ENCODE data around the gene TAS1R1. TPM values are rescaled to one million over a fixed set of nuclear protein-coding genes. Genes with fewer than 3 reads are reported as not detected.

The TAS1R1 gene
- not detected for total RNA-seq

DNA sequence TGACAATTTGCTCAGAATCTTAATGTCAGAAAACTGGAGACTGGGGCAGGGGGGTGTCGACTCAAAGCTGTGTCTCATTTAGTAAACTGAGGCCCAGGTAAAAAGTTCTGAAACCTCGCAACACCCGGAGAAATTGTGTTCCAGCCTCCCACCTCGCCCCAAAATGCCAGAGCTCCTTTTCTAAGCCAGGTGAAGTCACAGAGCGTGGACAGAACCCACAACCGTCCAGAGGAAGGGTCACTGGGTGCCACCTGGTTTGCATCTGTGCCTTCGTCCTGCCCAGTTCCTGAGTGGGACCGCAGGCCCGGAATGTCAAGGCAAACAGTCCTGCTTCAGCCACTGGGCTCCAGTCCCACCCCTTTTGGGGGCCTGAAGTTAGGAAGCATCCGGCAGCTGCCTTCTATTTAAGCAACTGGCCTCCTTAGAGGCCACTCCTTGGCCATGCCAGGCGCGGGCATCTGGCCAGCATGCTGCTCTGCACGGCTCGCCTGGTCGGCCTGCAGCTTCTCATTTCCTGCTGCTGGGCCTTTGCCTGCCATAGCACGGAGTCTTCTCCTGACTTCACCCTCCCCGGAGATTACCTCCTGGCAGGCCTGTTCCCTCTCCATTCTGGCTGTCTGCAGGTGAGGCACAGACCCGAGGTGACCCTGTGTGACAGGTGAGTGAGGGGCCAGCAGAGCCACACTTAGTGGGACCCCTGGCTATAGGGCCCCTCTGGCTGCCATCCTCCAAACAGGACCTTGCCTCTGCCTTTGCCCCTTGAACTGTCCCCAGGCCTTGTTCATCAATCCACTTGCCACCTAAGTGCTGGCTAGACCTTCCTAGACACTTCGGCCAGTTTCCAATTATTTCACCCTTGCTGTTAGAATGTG is at the start of gene TAS1R1:
Gene TAS1R1, plus strand, starts transcription at position 401 of the 872 bp plus-strand sequence. Its CDS starts 67 bp downstream, at position 468.
- no peaks in the 10 kb centered on the region for H3K9me3 ChIP-seq
- H3K27me3 ChIP-seq = no peaks in the 10 kb centered on the region
- intact Hi-C loops (cut with DNase I) = loop anchor here (5.0 kb wide), 1 partner anchor 92 kb away; no protein-coding TSS in a partner anchor
- TF ChIP-seq POLR2A (IDR thresholded peaks at IDR 0.05) (no peak), POLR2AphosphoS5 (IDR thresholded peaks at IDR 0.05; ENCODE audit: insufficient read depth in 1 of 2, low read depth in 1 of 2) (no peak)
- TF ChIP-seq, protein P1, sequence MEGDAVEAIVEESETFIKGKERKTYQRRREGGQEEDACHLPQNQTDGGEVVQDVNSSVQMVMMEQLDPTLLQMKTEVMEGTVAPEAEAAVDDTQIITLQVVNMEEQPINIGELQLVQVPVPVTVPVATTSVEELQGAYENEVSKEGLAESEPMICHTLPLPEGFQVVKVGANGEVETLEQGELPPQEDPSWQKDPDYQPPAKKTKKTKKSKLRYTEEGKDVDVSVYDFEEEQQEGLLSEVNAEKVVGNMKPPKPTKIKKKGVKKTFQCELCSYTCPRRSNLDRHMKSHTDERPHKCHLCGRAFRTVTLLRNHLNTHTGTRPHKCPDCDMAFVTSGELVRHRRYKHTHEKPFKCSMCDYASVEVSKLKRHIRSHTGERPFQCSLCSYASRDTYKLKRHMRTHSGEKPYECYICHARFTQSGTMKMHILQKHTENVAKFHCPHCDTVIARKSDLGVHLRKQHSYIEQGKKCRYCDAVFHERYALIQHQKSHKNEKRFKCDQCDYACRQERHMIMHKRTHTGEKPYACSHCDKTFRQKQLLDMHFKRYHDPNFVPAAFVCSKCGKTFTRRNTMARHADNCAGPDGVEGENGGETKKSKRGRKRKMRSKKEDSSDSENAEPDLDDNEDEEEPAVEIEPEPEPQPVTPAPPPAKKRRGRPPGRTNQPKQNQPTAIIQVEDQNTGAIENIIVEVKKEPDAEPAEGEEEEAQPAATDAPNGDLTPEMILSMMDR (IDR thresholded peaks at IDR 0.05) = no peak
- H3K4me1 ChIP-seq = peaks cover 24% of the 10 kb centered on the region
- peak within 1 kb of the TSS; percentile 73 for H3K27ac ChIP-seq
- peak within 1 kb of the TSS; percentile 100 for H3K4me3 ChIP-seq
- H3K36me3 ChIP-seq = peaks cover 0 to 5% of the 10 kb centered on the region in 2 donors
- DNase-seq (ENCODE audit: extremely low spot score in 2 of 2) = no peak

DNA sequence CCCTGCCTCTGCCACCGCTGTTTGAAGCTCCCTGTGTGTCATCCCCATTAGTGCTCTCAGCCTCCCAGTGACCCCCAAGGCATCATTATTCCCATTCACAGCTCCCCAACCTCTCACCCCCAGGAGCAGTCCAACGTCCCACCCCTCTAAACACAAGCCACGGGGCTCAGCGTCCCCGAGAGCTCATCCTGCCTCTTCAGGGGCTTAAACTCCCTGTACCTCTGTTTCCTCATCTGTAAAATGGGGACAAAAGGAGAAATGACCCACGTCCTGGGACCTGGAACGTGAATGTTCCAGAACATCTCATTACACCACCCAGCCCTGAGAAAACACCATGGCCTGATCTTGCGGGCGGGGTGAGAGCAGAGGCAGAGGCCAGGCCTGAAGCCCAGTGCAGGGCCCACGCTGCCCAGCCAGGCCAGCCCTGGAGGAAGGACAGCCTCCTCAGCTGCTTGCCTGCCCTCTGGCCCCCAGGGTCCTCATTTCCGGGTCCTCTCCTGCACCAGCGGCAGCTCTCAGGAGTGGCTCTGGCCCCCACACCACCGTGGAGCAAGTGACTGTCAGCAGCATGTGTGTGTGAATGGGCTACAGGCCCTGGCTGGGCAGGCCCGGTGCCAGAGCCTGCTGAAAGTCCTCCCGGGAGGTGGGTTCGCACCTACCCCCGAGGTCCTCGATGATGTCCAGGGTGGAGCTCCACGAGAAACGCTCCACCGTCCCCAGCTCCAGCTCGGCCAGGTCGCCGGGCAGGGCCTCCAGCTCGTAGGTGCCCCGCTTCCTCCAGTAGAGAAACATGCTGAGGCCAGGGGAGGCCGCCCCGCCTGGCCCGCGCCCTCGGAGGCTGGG is 49.5 kb upstream of the TAS1R1 start:
- Histone ChIP-seq H3K4me3 (no peak overlapping the region), H3K27me3 (no peaks in the 10 kb centered on the region), H3K9me3 (no peaks in the 10 kb centered on the region), H3K36me3 (no peaks in the 10 kb centered on the region), H3K4me1 (peaks cover 6% of the 10 kb centered on the region), H3K27ac (no peak overlapping the region)
- intact Hi-C loops (cut with DNase I) = no loop called here
- TF ChIP-seq POLR2A (IDR thresholded peaks at IDR 0.05) (no peak), POLR2AphosphoS5 (IDR thresholded peaks at IDR 0.05; ENCODE audit: insufficient read depth in 1 of 2, low read depth in 1 of 2) (no peak)
- TF ChIP-seq, protein P1 (IDR thresholded peaks at IDR 0.05) = no peak
- DNase-seq (ENCODE audit: extremely low spot score in 2 of 2) = no peak

DNA sequence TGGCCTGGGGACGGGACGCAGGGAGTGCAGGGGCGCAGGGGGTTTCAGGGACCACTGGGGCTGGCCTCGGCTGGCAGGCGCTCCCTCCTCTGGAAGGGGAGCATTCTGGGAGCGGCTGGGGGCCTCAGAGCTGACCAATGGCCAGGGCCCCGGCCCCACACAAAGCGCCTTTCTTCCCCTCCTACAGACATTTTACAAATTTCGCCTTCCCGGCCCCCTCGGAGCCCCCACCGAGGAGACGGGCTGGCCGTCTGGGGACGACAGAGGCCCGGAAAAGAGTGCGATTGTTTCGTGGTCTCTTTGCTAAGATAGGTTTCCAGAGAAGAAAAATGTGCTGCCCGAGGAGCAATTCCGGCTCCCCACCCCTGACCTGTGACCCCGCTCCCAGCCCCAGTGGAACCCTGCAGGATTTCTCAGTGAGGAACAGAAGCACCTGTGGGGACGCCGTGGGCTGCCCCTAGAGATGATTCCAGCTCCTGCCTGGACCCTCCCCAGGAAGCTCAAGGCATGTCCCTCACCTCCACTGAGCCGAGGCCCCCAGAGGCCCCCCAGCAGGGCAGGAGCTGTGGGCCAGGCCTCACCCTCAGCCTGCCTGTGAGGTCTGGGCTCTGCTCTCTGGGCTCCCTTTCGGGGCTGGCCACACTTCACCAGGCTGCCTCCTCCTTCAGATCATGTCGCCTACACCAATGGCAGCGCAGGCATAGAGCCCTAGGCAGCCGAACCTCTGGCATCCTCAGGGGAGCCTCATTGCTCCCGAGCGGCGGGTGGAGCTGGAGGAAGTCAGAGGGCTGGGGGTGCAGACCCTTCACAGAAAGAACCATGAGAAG is 48.7 kb upstream of the TAS1R1 start:
- Histone ChIP-seq H3K27ac (no peak overlapping the region), H3K27me3 (no peaks in the 10 kb centered on the region), H3K4me3 (no peak overlapping the region), H3K4me1 (peaks cover 6% of the 10 kb centered on the region), H3K36me3 (no peaks in the 10 kb centered on the region), H3K9me3 (no peaks in the 10 kb centered on the region)
- TF ChIP-seq, protein P1 (IDR thresholded peaks at IDR 0.05) = no peak
- TF ChIP-seq POLR2A (IDR thresholded peaks at IDR 0.05) (no peak), POLR2AphosphoS5 (IDR thresholded peaks at IDR 0.05; ENCODE audit: insufficient read depth in 1 of 2, low read depth in 1 of 2) (no peak)
- DNase-seq (ENCODE audit: extremely low spot score in 2 of 2) = no peak
- intact Hi-C loops (cut with DNase I) = no loop called here

DNA sequence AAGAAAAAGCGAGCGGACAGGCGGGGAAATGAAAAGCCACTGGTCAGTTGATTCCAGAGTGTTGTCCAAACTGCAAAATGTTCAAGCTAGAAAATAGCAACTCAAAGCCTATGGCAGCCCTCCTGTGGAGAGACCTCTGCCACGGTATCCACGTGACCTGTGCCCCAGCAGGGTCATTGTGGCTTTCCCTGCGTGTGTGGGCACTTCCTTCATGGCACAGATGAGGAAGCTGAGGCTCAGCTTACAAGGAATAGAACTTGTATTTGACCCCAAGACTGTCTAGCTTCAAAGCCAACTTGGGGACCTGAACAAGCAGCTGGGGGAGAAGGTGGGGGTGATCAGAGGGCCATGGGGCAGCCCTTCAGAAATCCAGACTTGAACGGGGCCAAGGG is 48.1 kb upstream of the TAS1R1 start:
- Histone ChIP-seq H3K4me3 (no peak overlapping the region), H3K9me3 (no peaks in the 10 kb centered on the region), H3K27ac (no peak overlapping the region), H3K36me3 (no peaks in the 10 kb centered on the region), H3K27me3 (no peaks in the 10 kb centered on the region), H3K4me1 (peaks cover 2% of the 10 kb centered on the region)
- intact Hi-C loops (cut with DNase I) = no loop called here
- DNase-seq (ENCODE audit: extremely low spot score in 2 of 2) = no peak
- no peak for TF ChIP-seq POLR2A (IDR thresholded peaks at IDR 0.05)
- TF ChIP-seq POLR2AphosphoS5 (IDR thresholded peaks at IDR 0.05; ENCODE audit: insufficient read depth in 1 of 2, low read depth in 1 of 2) = no peak
- TF ChIP-seq, protein P1 (IDR thresholded peaks at IDR 0.05) = no peak
